Ammon's horn (tissue), 1 donor: ENCODE measurements around the gene SNX9.

ENCODE experiments used
- DNase-seq: peaks from one replicate; pipeline ENCODE4 v3.0.0-alpha.2; 2016; ENCODE audit warnings: low spot score

Gene SNX9

GRCh38 chr6:157859775-157860504, 36.9 kb downstream of the SNX9 start:
- no peak for DNase-seq

- no peak for DNase-seq
Measured at GRCh38 chr6:157860505-157860991, 37.5 kb downstream of the SNX9 start.

- no peak for DNase-seq
Measured at GRCh38 chr6:157861184-157861583, 38.1 kb downstream of the SNX9 start.

DNA sequence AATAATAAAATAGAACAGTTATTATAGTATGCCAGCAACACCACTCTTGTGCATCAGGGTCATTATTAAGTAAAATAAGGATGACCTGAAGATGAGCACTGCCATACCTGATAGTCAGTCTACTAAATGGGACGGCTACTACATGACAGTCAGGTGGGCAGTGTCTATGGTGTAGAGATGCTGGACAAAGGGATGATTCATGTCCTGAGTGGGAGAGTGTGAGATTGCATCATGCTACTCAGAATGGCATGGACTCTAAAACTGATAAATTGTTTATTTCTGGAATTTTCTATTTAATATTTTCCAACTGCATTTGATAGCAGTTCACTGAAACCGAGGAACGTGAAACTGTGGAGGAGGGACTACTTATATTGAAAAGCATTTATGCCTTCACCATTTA, 38.8 kb downstream of the SNX9 start:
- DNase-seq, result peak; percentile 40

- DNase-seq, result no peak
Measured at GRCh38 chr6:157862706-157863105, 39.7 kb downstream of the SNX9 start.

- no peak for DNase-seq
Measured at GRCh38 chr6:157864185-157864761, 41.2 kb downstream of the SNX9 start.

- DNase-seq, result no peak
Measured at GRCh38 chr6:157865249-157865648, 42.2 kb downstream of the SNX9 start.

- no peak for DNase-seq
Measured at GRCh38 chr6:157867155-157867559, 44.1 kb downstream of the SNX9 start.

DNA sequence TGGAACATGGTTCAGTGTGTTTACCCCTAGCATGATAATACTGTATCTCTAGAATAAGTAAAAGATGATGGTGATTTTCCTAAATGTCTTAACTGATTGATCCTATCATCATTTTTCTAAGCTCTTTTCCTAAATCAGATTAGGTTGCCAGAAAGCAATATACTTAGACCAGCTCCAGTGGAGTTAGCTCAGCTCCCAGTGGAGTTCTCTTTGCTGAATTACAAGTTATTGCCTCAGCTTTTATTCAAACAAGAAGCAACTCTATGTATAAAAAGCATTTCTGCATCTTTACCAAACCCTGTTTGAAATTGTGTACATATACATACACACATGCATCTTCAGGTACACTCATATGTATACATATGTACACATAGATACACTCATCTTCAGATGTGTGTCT, 44.9 kb downstream of the SNX9 start:
- no peak for DNase-seq

DNA sequence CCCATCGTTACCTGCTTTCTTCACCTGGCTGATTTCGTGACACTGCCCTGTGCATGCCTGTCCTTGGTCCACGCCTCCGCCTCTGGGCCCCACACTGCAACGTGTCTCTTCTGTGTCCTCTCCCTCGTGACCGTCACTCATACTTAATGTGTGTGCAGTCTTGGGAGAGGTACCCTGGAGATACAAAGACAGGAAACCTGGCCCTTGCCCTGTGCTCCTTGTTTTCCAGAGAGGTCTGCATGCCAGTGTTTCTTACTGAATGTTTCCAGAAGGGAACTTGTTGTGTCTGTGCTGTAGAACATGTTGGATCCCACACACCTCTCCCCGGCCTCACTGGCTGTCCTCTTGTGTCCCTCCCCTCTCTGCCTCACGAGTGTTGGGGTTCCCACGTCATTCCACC, 45.8 kb downstream of the SNX9 start:
- no peak for DNase-seq

GRCh38 chr6:157869673-157870302, 46.7 kb downstream of the SNX9 start:
- no peak for DNase-seq

GRCh38 chr6:157873735-157874344, 50.8 kb downstream of the SNX9 start:
- peak; percentile 67 for DNase-seq

DNA sequence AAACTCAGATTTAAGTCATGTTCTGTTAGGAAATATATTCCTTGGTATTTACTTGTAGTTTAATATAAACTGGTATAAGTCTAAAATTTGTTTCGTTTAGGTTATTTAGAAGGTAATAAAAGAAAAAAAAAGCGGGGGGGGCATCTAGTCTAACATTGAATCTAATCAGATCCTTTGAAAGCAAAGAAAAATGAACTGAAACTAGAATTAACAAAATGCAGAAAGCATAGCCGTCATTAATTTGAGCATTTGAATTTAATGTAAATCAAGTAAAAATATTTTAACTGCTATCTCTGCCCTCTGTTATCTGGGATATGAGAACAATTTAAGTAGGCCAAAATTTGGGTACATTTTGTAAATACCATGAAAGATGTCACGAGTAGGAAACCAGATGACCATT, 54.1 kb downstream of the SNX9 start:
- DNase-seq, result no peak

- DNase-seq, result no peak
Measured at GRCh38 chr6:157877573-157878438, 54.8 kb downstream of the SNX9 start.

DNA sequence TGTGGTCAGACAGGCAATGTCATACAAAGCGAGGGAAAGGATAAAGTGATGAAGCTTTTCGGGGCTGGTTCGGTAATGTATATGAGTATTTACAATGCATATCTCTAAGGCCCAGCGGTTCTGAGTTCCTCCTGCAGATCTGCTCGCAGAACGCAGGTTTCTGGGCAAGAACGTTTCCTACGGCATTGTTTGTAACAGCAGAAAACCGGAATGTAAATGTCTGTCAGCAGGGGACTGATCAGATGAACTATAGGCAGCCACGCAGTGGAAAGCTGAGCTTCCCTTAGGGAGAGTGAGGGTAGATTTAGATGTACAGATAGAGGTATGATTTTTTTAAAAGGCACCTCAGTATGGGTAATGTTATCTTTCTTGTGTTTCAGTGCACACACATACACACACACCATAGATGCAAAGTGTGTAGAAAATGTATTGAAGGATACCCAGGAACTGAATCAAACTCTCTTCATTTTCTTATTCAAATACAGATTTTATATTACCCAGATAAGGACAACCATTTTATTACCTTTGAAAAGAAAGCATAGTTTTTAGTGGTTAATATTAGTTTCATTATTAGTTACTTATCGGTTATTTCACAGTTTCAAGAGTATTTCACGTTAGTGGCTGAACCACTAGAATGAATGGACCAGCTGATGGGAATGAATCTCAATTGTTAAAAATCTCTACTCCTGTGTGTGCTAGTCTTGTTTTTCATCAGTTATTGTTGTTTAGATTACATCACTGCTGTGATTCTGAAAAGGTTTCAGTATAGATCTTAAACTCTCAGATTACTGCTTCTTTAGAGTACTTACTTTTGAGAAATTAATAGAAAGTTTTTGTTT, 56.2 kb downstream of the SNX9 start:
- DNase-seq, result no peak

- DNase-seq, result peak; percentile 68
Measured at GRCh38 chr6:157879873-157880254, 56.8 kb downstream of the SNX9 start.

- no peak for DNase-seq
Measured at GRCh38 chr6:157880534-157880933, 57.5 kb downstream of the SNX9 start.

- DNase-seq, result no peak
Measured at GRCh38 chr6:157881342-157881741, 58.3 kb downstream of the SNX9 start.

GRCh38 chr6:157884756-157885155, 61.7 kb downstream of the SNX9 start:
- DNase-seq, result no peak

GRCh38 chr6:157885211-157885788, 62.3 kb downstream of the SNX9 start:
- no peak for DNase-seq

- no peak for DNase-seq
Measured at GRCh38 chr6:157885876-157886275, 62.8 kb downstream of the SNX9 start.
